HG02938 (cell line): Measurements from ENCODE around the gene KLK4.
A peak's percentile ranks its signal among the peaks of the same experiment; 100 is the strongest.

Source experiments
- ATAC-seq: cut with Tn5 transposase; IDR thresholded peaks from one replicate; pipeline ENCODE4 v1.9.1; 2021; ENCODE audit warnings: mild to moderate bottlenecking, moderate library complexity; ENCODE audit not compliant: unreplicated experiment

Gene KLK4, protein sequence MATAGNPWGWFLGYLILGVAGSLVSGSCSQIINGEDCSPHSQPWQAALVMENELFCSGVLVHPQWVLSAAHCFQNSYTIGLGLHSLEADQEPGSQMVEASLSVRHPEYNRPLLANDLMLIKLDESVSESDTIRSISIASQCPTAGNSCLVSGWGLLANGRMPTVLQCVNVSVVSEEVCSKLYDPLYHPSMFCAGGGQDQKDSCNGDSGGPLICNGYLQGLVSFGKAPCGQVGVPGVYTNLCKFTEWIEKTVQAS

DNA sequence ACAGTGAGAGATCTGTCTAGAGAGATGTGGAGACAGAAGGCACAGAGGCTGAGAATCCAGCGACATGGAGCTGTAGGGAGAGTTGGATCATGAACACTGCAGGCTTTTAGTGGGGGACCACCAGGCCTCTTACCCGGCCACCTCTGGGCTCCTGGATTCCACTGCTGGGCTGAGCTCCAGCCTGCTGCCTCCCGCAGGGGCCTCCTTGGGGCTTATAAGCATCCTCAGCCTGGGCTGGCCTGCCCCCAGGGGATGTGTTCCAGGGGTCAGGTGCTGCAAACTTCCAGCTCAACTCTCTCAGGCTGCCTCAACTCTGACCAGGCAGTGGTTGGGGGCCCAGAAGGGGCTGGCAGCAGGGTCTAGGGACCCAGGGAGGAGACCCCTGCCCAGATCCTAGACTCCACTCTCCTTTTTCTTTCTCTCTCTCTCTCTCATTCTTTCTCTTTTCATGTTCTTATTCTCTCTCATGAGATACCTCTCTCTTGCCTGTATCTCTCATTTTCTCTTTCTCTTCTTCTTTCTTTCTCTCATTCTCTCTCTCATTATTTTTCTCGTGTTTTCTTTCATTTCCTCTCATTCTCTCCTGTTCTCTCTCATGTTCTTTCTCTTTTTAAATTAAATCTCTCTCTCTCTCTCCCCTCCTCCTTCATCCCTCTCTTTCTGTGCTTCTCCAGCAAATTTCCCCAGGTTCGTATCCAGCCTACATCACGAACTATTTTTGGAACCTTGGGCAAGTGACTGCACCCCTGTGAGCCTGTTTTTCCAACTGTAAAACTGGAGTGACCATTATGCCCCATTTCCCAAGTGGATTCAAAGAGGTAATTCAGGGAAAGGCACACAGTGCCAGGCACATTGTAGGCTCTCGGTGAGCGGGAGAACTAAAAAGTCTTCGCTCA lies at the start of gene KLK4:
Gene KLK4, minus strand, starts transcription at position 190 of the 896 bp plus-strand sequence. CDS start 657 bp downstream, outside the sequence.
- no peak for ATAC-seq

GRCh38 chr19:50959731-50960500 lies 48.7 kb upstream of the KLK4 start:
- no peak for ATAC-seq

- ATAC-seq: no peak
Measured at GRCh38 chr19:50957587-50957986, 46.4 kb upstream of the KLK4 start.

DNA sequence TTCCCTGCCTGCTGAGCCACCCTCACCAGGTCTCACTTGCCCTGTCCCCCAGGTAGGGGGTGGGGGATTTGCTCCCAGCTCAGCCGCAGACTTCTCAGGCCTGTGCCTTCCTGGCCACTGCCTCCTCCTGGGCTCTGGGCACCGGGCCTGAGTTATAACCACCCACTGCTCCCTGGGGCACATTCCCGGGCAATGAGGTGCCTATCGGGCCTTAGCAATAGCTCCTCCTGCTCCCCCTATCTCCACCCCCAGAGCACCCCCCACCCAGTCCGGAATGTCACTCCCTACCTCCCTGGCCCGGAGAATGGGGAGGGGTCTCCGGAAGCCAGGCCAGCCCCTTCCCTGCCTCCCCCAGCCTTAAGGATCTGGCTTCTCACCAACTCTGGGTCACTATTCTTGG lies 41.7 kb upstream of the KLK4 start, which contains the start of gene KLK5:
Gene KLK5, minus strand, starts transcription at position 129 of the 400 bp plus-strand sequence. CDS start 381 bp downstream, outside the sequence.
- ATAC-seq: no peak

GRCh38 chr19:50949861-50950260 lies 38.7 kb upstream of the KLK4 start:
- ATAC-seq: no peak

- ATAC-seq: no peak
Measured at GRCh38 chr19:50947123-50947522, 35.9 kb upstream of the KLK4 start.

GRCh38 chr19:50944795-50945194 lies 33.6 kb upstream of the KLK4 start:
- ATAC-seq: no peak

GRCh38 chr19:50943074-50943828 lies 32.1 kb upstream of the KLK4 start:
- no peak for ATAC-seq

DNA sequence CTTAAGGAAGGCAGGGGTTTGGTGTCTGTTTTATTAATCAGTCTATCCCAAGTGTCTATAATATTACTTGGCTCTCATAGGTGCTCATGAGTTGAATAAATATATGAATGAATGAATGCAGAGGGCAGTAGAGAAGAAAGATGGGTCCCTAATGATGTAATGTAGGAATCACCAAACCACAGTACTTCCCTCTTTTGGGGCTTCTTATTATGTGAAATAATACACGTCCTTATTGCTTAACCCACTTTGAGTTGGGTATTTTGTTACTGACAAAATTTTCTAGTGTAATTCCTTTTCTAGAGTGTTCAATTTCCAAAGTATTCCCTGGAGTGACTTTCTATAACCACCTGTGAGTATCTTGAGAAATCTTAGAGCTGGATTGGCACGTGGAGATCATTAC lies 28.4 kb upstream of the KLK4 start:
- ATAC-seq: no peak

DNA sequence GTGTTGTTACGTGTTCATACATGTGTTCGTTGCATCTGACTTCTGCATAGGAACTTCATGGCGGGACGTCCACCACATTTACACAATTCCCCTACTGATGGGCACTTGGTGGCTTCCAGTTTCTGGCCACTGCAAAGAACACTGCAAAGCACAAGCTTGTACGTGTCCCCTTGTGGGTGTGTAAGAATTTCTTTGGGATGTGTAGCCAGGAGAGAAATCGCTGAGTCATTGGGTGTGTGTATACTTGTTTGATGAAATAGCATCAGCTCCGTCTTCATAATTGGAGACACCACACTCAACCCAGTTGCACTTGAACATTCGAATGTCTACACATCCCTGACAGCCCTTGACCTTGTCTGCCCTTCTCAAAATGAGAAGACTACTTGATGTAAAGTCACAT lies 22.4 kb upstream of the KLK4 start:
- no peak for ATAC-seq

GRCh38 chr19:50932690-50933083 lies 21.5 kb upstream of the KLK4 start:
- ATAC-seq: no peak

GRCh38 chr19:50932018-50932689 lies 21.0 kb upstream of the KLK4 start:
- no peak for ATAC-seq

- ATAC-seq: no peak
Measured at GRCh38 chr19:50931023-50931422, 19.8 kb upstream of the KLK4 start.

GRCh38 chr19:50928831-50929230 lies 17.6 kb upstream of the KLK4 start:
- ATAC-seq: no peak

GRCh38 chr19:50926144-50926543 lies 14.9 kb upstream of the KLK4 start:
- no peak for ATAC-seq

DNA sequence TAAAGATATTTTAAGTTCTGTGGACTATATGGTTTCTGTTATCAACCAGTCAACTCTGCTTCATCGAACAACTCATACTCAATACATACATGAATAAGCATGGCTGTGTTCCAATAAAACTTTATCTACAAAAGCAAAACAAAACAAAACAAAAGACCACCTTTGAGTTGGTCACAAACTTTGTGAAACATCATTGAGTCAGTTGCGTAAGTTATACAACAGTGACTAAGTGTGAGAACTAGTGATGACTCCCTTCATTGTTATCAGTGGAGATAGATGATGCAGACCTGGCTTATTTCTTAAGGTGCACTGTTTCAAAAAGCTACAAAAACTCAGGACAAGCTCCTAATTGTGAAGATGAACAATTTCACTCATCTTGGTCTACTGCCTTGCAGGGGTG lies 14.5 kb upstream of the KLK4 start:
- ATAC-seq: no peak

- no peak for ATAC-seq
Measured at GRCh38 chr19:50924586-50924985, 13.4 kb upstream of the KLK4 start.

DNA sequence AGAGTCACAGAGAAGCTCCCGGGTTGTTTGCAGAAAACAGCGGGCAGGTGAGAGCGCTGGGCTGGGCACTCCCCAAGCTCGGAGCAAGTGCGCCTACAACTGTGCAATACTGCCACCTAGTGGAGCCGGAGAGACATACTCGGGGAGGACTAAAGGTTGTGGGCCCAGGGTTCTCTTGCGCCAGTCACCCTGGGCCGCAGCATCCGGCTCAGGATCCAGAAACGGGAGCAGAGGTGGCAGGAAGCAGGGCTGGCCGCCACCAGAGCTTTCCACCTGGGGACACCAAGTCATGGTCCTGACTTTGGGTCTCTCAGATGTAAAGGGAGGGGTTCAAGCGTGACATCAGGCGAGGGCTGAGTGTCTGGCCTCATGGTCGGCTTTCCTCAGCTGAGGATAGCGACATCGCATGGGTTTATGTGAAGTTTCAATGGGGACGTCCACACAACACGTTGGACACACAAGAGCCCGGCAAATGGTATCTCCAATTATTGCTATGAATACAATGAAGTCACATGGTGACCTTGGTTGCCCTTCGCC lies 11.2 kb upstream of the KLK4 start:
- ATAC-seq: peak; percentile 64

- ATAC-seq: no peak
Measured at GRCh38 chr19:50921426-50922316, 10.5 kb upstream of the KLK4 start.
